DOHH2 (cell line): ENCODE data around the gene MTA2.

ENCODE experiments used
- H3F3A ChIP-seq: fragments of 200-600 bp; sonication (generic), shearing (Covaris generic); 2 replicates; pipeline ENCODE4 v1.6.0; 2016; ENCODE audit warnings: antibody characterized with exemption, mild to moderate bottlenecking; ENCODE audit not compliant: control insufficient read depth, insufficient read depth
- H3K27ac ChIP-seq: fragments of 200-600 bp; sonication (generic); 2 replicates; pipeline ENCODE4 v1.5.1; 2014; ENCODE audit warnings: low read depth, mild to moderate bottlenecking, low read length, moderate library complexity
- H3K27me3 ChIP-seq: fragments of 200-600 bp; sonication (generic); 2 replicates; pipeline ENCODE4 v1.6.1; 2014; ENCODE audit warnings: mild to moderate bottlenecking, low read length, mixed read lengths; ENCODE audit not compliant: control insufficient read depth
- H3K36me3 ChIP-seq: fragments of 200-600 bp; sonication (generic); 2 replicates; pipeline ENCODE4 v1.6.1; 2014; ENCODE audit warnings: mild to moderate bottlenecking, low read length, moderate library complexity, mixed read lengths; ENCODE audit not compliant: control insufficient read depth
- H3K4me1 ChIP-seq: fragments of 200-600 bp; sonication (generic); 2 replicates; pipeline ENCODE4 v1.6.1; 2014; ENCODE audit warnings: mild to moderate bottlenecking, low read length, mixed read lengths; ENCODE audit not compliant: control insufficient read depth
- H3K4me2 ChIP-seq: fragments of 200-600 bp; sonication (generic); 2 replicates; pipeline ENCODE4 v1.6.0; 2014; ENCODE audit warnings: mild to moderate bottlenecking, low read length, moderate library complexity
- H3K4me3 ChIP-seq: fragments of 200-600 bp; sonication (generic); 2 replicates; pipeline ENCODE4 v1.5.1; 2014; ENCODE audit warnings: mild to moderate bottlenecking, low read length, mixed read lengths
- H3K79me2 ChIP-seq: fragments of 200-600 bp; sonication (generic); 2 replicates; pipeline ENCODE4 v1.6.1; 2014; ENCODE audit warnings: mild to moderate bottlenecking, low read length, mixed read lengths; ENCODE audit not compliant: control insufficient read depth
- H3K9me2 ChIP-seq: fragments of 200-600 bp; sonication (generic); replicated peaks from 2 replicates; pipeline ENCODE4 v1.6.1; 2014; ENCODE audit warnings: mild to moderate bottlenecking, low read length, mixed read lengths; ENCODE audit not compliant: control insufficient read depth
- H3K9me3 ChIP-seq: fragments of 200-600 bp; sonication (generic); 2 replicates; pipeline ENCODE4 v1.6.1; 2014; ENCODE audit warnings: antibody characterized with exemption, low read length, mixed read lengths; ENCODE audit not compliant: control insufficient read depth, insufficient read depth
- H4K20me1 ChIP-seq: fragments of 200-600 bp; sonication (generic); 2 replicates; pipeline ENCODE4 v1.6.0; 2014; ENCODE audit warnings: low read depth, mild to moderate bottlenecking, antibody characterized with exemption, low read length, moderate library complexity; ENCODE audit not compliant: control insufficient read depth, insufficient read depth
- EZH2phosphoT487 ChIP-seq: fragments of 200-600 bp; sonication (generic); IDR thresholded peaks from 2 replicates; pipeline ENCODE4 v1.6.1; 2017; ENCODE audit warnings: borderline replicate concordance, mild to moderate bottlenecking, antibody characterized with exemption, low read length, moderate library complexity, mixed read lengths
- TF ChIP-seq, protein P1 (sequence below): fragments of 200-600 bp; sonication (generic); IDR thresholded peaks from one replicate; pipeline ENCODE4 v1.5.1; 2014; ENCODE audit warnings: antibody characterized with exemption, mild to moderate bottlenecking, low read depth, low read length; ENCODE audit not compliant: poor library complexity, severe bottlenecking

Gene MTA2

DNA sequence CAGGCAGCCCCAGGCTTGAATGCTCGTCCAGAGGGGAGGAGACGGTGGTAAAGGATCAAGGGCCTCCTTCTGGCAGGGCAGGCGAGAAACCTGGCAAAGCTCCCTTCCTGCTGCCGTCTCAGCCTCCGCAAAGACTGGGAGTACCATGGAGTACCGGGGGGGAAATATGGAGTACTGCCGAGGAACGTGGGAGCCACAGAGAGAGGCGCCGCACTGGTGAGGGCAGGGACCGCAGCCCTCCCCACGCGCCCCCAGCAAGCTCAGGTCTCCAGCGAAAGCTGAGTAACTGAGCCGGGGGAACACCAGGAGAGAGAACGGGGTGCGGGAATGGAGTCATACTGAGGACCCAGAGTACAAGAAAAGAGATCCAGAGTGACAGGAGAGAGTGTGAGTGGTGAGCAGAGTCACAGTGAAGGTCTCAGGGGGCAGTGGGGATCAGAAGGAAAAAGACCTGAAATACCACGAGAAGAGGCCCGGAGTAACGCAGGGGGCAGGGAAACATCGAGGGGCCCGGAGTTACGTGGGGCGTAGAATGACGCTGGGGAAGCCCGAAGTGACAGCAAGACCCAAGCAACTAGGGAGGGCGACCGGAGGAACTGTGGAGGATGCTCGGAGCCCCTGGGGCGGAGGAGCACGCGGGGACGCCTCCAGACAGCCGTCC, 10.2 kb upstream of the MTA2 start:
- peaks cover 15% of the 10 kb centered on the region for H3F3A ChIP-seq
- H3K27me3 ChIP-seq = no peaks in the 10 kb centered on the region
- peaks cover 17% of the 10 kb centered on the region for H3K79me2 ChIP-seq
- no peaks in the 10 kb centered on the region for H3K9me2 ChIP-seq
- peak overlapping the region; percentile 98 for H3K4me2 ChIP-seq
- TF ChIP-seq EZH2phosphoT487 = no peak
- no peaks in the 10 kb centered on the region for H4K20me1 ChIP-seq
- H3K27ac ChIP-seq = peak overlapping the region; percentile 64
- H3K9me3 ChIP-seq = no peaks in the 10 kb centered on the region
- H3K4me3 ChIP-seq = peak overlapping the region; percentile 92
- peaks cover 42% of the 10 kb centered on the region for H3K36me3 ChIP-seq
- H3K4me1 ChIP-seq = peaks cover 36% of the 10 kb centered on the region

DNA sequence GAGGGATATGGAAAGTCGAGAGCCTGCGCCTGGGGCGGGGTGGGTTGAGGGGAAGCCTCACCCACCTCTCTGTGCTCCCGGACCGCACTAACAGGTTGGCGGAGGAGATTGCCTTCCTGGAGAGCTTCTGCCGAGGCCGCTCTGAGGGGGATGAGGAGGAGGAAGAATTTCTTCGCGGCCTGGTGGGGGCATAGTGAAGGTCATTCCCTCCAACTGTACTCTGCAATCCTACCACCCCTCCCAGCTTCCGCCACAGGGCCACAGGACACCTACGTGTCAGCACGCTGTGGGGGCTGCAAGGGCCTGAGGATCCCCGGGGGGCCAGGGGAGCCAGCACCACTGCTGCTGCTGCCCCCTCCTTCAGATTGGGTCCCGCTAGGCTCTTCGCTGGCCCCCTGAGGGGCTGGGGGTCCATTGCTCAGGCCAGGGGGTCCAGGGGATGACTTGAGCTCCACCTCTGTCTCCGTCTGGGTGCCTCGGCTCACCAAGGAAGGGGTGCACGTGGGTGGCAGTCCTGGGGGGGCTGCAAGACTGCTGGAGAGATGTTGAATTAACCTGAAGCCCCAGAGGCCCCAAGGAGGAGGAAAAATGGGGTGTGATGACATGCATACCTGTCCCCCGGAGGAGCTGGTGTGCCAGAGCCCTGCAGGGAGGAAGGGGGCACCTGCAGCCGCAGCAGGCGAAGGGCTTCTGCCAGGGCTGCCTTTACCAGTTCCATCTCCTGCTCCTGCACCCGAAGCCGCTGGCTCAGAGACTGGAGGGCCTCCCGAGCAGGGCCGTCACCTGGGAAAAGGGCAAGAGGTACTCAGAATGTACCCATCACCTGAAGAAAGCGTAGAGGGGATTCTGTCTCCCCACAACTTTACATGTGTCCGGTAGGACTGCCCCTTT, 9.4 kb upstream of the MTA2 start:
- peak overlapping the region; percentile 98 for H3K4me2 ChIP-seq
- peaks cover 17% of the 10 kb centered on the region for H3K79me2 ChIP-seq
- H3K27ac ChIP-seq = peak overlapping the region; percentile 64
- no peaks in the 10 kb centered on the region for H3K9me3 ChIP-seq
- peak overlapping the region; percentile 92 for H3K4me3 ChIP-seq
- no peaks in the 10 kb centered on the region for H3K9me2 ChIP-seq
- peaks cover 40% of the 10 kb centered on the region for H3K36me3 ChIP-seq
- H3K4me1 ChIP-seq = peaks cover 39% of the 10 kb centered on the region
- H3F3A ChIP-seq = peaks cover 15% of the 10 kb centered on the region
- H4K20me1 ChIP-seq = no peaks in the 10 kb centered on the region
- no peaks in the 10 kb centered on the region for H3K27me3 ChIP-seq
- TF ChIP-seq EZH2phosphoT487 = no peak
- TF ChIP-seq, protein P1, sequence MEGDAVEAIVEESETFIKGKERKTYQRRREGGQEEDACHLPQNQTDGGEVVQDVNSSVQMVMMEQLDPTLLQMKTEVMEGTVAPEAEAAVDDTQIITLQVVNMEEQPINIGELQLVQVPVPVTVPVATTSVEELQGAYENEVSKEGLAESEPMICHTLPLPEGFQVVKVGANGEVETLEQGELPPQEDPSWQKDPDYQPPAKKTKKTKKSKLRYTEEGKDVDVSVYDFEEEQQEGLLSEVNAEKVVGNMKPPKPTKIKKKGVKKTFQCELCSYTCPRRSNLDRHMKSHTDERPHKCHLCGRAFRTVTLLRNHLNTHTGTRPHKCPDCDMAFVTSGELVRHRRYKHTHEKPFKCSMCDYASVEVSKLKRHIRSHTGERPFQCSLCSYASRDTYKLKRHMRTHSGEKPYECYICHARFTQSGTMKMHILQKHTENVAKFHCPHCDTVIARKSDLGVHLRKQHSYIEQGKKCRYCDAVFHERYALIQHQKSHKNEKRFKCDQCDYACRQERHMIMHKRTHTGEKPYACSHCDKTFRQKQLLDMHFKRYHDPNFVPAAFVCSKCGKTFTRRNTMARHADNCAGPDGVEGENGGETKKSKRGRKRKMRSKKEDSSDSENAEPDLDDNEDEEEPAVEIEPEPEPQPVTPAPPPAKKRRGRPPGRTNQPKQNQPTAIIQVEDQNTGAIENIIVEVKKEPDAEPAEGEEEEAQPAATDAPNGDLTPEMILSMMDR = no peak

DNA sequence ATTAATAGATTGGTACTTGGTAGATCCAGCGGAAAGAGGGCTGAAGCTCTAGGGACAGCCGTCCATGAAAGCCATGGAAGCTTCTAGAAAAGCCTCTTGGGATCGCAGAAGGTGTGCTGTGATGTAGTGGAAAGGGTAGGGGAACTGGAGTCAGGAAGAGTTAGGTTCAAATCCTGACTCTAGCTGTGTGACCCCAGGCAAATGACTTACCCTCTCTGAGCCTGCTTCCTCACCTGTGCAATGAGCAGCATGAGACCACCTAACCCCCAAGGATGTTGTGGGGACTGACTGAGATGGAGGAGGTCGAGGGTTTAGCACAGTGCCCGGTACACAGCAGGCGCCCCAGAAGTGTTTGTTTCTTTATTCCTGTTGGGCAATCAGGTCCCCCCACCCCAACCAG, 8.7 kb upstream of the MTA2 start:
- TF ChIP-seq EZH2phosphoT487 = no peak
- TF ChIP-seq, protein P1 = no peak
- Histone ChIP-seq H3K4me1 (peaks cover 39% of the 10 kb centered on the region), H3K4me2 (peak overlapping the region; percentile 98), H3K9me3 (no peaks in the 10 kb centered on the region), H3K36me3 (peaks cover 43% of the 10 kb centered on the region), H3K27me3 (no peaks in the 10 kb centered on the region), H4K20me1 (no peaks in the 10 kb centered on the region), H3K27ac (no peak overlapping the region), H3K9me2 (no peaks in the 10 kb centered on the region), H3K79me2 (peaks cover 17% of the 10 kb centered on the region), H3K4me3 (peak overlapping the region; percentile 92; the same call in 1 of the 2 replicates), H3F3A (peaks cover 15% of the 10 kb centered on the region)

DNA sequence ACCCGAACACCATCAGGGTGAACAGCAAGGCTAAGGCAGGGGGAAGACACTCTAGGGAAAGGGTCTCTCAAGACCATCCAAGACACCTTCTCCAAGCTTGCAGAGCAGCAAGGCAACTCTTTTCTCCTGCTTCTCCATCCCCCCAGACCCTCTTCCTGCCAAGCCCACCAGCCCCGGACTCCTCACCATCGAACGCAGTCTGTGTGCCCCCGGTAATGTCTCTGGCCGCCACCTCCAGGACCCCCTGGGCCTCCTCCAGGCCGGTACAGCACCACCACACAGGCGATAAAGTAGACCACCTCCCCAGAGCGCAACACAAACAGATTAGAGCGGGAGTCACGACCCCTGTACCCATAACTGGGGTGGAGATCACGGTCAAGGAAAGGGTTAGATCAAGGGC, 7.1 kb upstream of the MTA2 start:
- H3K4me3 ChIP-seq = no peak overlapping the region
- peaks cover 17% of the 10 kb centered on the region for H3K79me2 ChIP-seq
- H3K27me3 ChIP-seq = no peaks in the 10 kb centered on the region
- peaks cover 39% of the 10 kb centered on the region for H3K4me1 ChIP-seq
- H3K27ac ChIP-seq = no peak overlapping the region
- no peaks in the 10 kb centered on the region for H4K20me1 ChIP-seq
- no peak overlapping the region for H3K4me2 ChIP-seq
- H3K9me2 ChIP-seq = no peaks in the 10 kb centered on the region
- no peak for TF ChIP-seq EZH2phosphoT487
- TF ChIP-seq, protein P1 = no peak
- H3K36me3 ChIP-seq = peaks cover 49% of the 10 kb centered on the region
- peaks cover 10% of the 10 kb centered on the region for H3F3A ChIP-seq
- H3K9me3 ChIP-seq = no peaks in the 10 kb centered on the region
